ENCODE measurements around the gene SLC13A2. TPM values are rescaled to one million over a fixed set of nuclear protein-coding genes. Genes with fewer than 3 reads are reported as not detected.

SLC13A2 gene
- not detected in 2 replicates for total RNA-seq (2011; cell fraction: chromatin; rRNA removed; ENCODE audit: low replicate concordance)
- not detected in 2 replicates for total RNA-seq (2011; cell fraction: nucleolus; rRNA removed)
- total RNA-seq (2011; cell fraction: nucleoplasm; rRNA removed), result not detected in 2 replicates
- total RNA-seq (2014; rRNA removed), result not detected in 2 replicates
- total RNA-seq (2014; rRNA removed; fragmentation: Illumina TruSeq; extraction: Trizol), result not detected in 2 replicates
- total RNA-seq (2015; rRNA removed; fragmentation: Illumina TruSeq; extraction: Trizol), result not detected in 2 replicates
- 0.13 TPM in 1 of 2 replicates, not detected in the other for total RNA-seq (2021)
- polyA plus RNA-seq (2011; rRNA removed), result not detected in 2 replicates
- polyA plus RNA-seq (2011; cell fraction: cytosol; rRNA removed), result not detected in 2 replicates
- polyA plus RNA-seq (2011; cell fraction: nucleus; rRNA removed), result not detected in 2 replicates
- polyA plus RNA-seq (2012), result not detected in 2 replicates
- not detected in 2 replicates for polyA plus RNA-seq (2014; fragmentation: Illumina TruSeq; extraction: Trizol)
- polyA plus RNA-seq (2014; fragmentation: Nextera tagmentation; extraction: Ambion mirVana), result not detected
- polyA plus RNA-seq (2014; rRNA removed), result not detected in 2 replicates
- not detected in 2 replicates for polyA minus RNA-seq (2011; rRNA and poly(A)+ RNA removed)
- polyA minus RNA-seq (2011; cell fraction: cytosol; rRNA and poly(A)+ RNA removed), result not detected in 2 replicates
- not detected in 2 replicates for polyA minus RNA-seq (2011; cell fraction: nucleus; rRNA and poly(A)+ RNA removed)
- percentile 4 among the genes with signal in this experiment for Bru-seq, nascent RNA
- not detected for BruChase-seq, experiment 1, labeled RNA remaining after a 2-hour chase
- BruChase-seq, experiment 2, labeled RNA remaining after a 6-hour chase, result not detected
- long read RNA-seq, experiment 1, result 0 reads
- long read RNA-seq, experiment 2, partial matches to known transcripts, result 0 of 1 reads
- long read RNA-seq, experiment 2, other reads (novel, unspliced or antisense), result 1 of 1 reads
- long read RNA-seq, experiment 3, result 0 reads

DNA sequence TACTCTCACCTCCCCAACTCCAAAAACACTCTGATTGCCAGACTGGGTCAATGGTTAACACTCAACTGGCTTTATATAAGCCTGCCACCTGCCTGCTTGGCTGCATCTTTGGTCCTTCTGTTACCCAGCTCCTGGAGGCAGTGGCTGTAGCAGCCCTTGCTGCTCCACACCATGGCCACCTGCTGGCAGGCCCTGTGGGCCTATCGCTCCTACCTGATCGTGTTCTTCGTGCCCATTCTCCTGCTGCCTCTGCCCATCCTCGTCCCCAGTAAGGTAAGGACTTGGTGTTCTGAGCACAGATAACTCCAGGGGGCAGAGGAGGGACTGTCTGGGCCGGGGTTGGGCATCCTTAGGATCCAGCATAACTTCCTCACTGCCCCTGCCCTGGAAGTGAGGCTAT, at the start of gene SLC13A2:
TSS of gene SLC13A2 (plus strand) at position 103 of the 400 bp plus-strand sequence. CDS start at position 172, 69 bp downstream.
- Histone ChIP-seq H3K79me2 (ENCODE audit: control insufficient read depth, insufficient read depth, low read length) (no peaks in the 10 kb centered on the region), H3K4me1 (replicated peaks in 1 of 2; ENCODE audit: control insufficient read depth in 2 of 2, insufficient read depth in 2 of 2, low read length in 2 of 2) (peaks cover 5 to 13% of the 10 kb centered on the region in 2 experiments; a peak in 4 of 5 replicates), H3K9me3 (replicated peaks; ENCODE audit: control insufficient read depth, insufficient read depth, low read depth, low read length) (no peaks in the 10 kb centered on the region), H4K20me1 (replicated peaks; ENCODE audit: control insufficient read depth, insufficient read depth, low read length) (peaks cover 16% of the 10 kb centered on the region; the same call in 1 of the 2 replicates), H3K36me3 (ENCODE audit: control insufficient read depth, insufficient read depth, low read length) (no peaks in the 10 kb centered on the region), H3K9ac (ENCODE audit: insufficient read depth in 1 of 2, low read depth in 2 of 2, low read length in 2 of 2) (no peak within 1 kb of the TSS), H2AFZ (ENCODE audit: low read depth, low read length) (no peak within 1 kb of the TSS), H3K4me3 (no peak within 1 kb of the TSS), H3K27me3 (ENCODE audit: control insufficient read depth in 2 of 2, insufficient read depth in 2 of 2, low read length in 2 of 2) (peaks cover 31 to 75% of the 10 kb centered on the region in 2 experiments; a peak in 4 of 5 replicates), H3K27ac (ENCODE audit: extremely low read depth, low read depth, low read length) (no peak within 1 kb of the TSS), H3K4me2 (ENCODE audit: insufficient read depth, low read length) (no peak within 1 kb of the TSS), H3K9me1 (ENCODE audit: control insufficient read depth, insufficient read depth, low read length) (no peaks in the 10 kb centered on the region)
- BruUV-seq (replicated peaks), result no TSS peak
- DNase-seq (ENCODE audit: extremely low read depth in 1 of 4, low spot score in 3 of 4) (no peak), ATAC-seq (no peak), FAIRE-seq (no peak)
- TF ChIP-seq KDM1A (IDR thresholded peaks at IDR 0.05), result no peak
- TF ChIP-seq MXD1 (CRISPR knock-in tag; IDR thresholded peaks at IDR 0.05; ENCODE audit: borderline replicate concordance, poor library complexity, severe bottlenecking), result no peak
- 0 out of 6 replicates have a peak, but pooled peaks of 1 of the 3 experiments have one; percentile 14 for TF ChIP-seq CTCF (IDR thresholded peaks at IDR 0.05 in 2 of 3, conservative IDR thresholded peaks at IDR 0.05 in 1 of 3; ENCODE audit: insufficient read depth in 2 of 3, low read depth in 1 of 3, low read length in 3 of 3)
- no peak for TF ChIP-seq FOXJ2 (tag; IDR thresholded peaks at IDR 0.05)
- TF ChIP-seq MYBL2 (IDR thresholded peaks at IDR 0.05; ENCODE audit: low read depth), result no peak
- no peak for TF ChIP-seq MYBL2 (CRISPR knock-in tag; IDR thresholded peaks at IDR 0.05; ENCODE audit: borderline replicate concordance)
- no peak for TF ChIP-seq GABPB2 (CRISPR knock-in tag; conservative IDR thresholded peaks at IDR 0.05)
- TF ChIP-seq GABPA (tag; conservative IDR thresholded peaks at IDR 0.05; ENCODE audit: low read depth), result no peak
- in situ Hi-C loops (cut with MboI) (no loop called here), intact Hi-C loops (cut with micrococcal nuclease) (no loop called here)
- CTCF ChIA-PET (ENCODE audit: low intra/inter-chr PET ratio), result no interaction called here
- POLR2A ChIA-PET, result no interaction called here
- WGBS (ENCODE audit: insufficient coverage, low coverage, missing lambda C conversion rate), result 0% methylated on average over 5 of the region's 5 CpGs
